Left cardiac atrium (tissue), 4 donors: Measurements from ENCODE around the gene SYK. TPM values are rescaled to one million over a fixed set of nuclear protein-coding genes. Genes with fewer than 3 reads are reported as not detected.
"Not testable (repeated sequence)": the region's sequence is repeated elsewhere in the genome, so short reads cannot be mapped to it uniquely, and the experiment has no call there.

Experiments used
- ATAC-seq, 2 donors: fragments of 200-7000 bp; cut with Tn5 transposase; one replicate each; pipeline ENCODE4 v1.9.1; 2020; ENCODE audit warnings: mild to moderate bottlenecking in 2 of 2, moderate library complexity in 2 of 2
- DNase-seq: peaks from one replicate; pipeline ENCODE4 v3.0.0-alpha.2; 2020
- intact Hi-C, 2 donors: fragments of 100-400 bp; cut with DNase I; formaldehyde crosslinking; loops; one replicate each; pipeline versions ENCODE4 v1.14.1 to v1.15.1; 2022 to 2023
- long read RNA-seq: library from polyadenylated mRNA; unstranded; transcript quantifications from one replicate; pipeline ENCODE4 v2.0.0, GENCODE V29; 2021
- total RNA-seq, 2 donors: library from RNA; stranded (reverse); fragmentation: NEBNext Ultra II Directional; extraction: Animal tissue kit (Norgen Biotek cat#: 25700); gene quantifications; one replicate each; pipeline ENCODE4 v1.2.1, GENCODE V29; 2021
- donor health status: DM: no; HTN: yes; CAD: no.
- donor health status: DM: no; HTN: yes; CAD: no; lungs with severe emphysema.
- donor health status: DM: yes; HTN: yes; CAD: no.
- donor health status: Dilated cardiomyopathy.

SYK gene
- total RNA-seq: 10 to 100 TPM in 1 of 2 donors, 1 to 10 TPM in 1; 5.6 to 10.3 TPM
- long read RNA-seq, full-length matches to known transcripts: 5 of 5 reads
- long read RNA-seq, partial matches to known transcripts: 0 of 5 reads
- long read RNA-seq, other reads (novel, unspliced or antisense): 0 of 5 reads

- DNase-seq: peak; percentile 65
- intact Hi-C loops: no loop called here
- ATAC-seq: peak; percentile 80 to 94
Observed at GRCh38 chr9:90801241-90801972, at the start of gene SYK. SYK (plus strand) TSS chr9:90801819; CDS start chr9:90843899, 42,080 bp downstream.

- DNase-seq, intact Hi-C loops, ATAC-seq: not testable (repeated sequence)
Observed at GRCh38 chr9:90755514-90756371, 45.9 kb upstream of the SYK start.

GRCh38 chr9:90760577-90760976 lies 41.0 kb upstream of the SYK start:
- intact Hi-C loops, ATAC-seq, DNase-seq: not testable (repeated sequence)

GRCh38 chr9:90766731-90767130 lies 34.9 kb upstream of the SYK start:
- intact Hi-C loops: no loop called here
- ATAC-seq: no peak
- no peak for DNase-seq

GRCh38 chr9:90767523-90768100 lies 34.0 kb upstream of the SYK start:
- intact Hi-C loops: no loop called here
- ATAC-seq (no peak), DNase-seq (no peak)

GRCh38 chr9:90770182-90770738 lies 31.4 kb upstream of the SYK start:
- intact Hi-C loops: loop anchor here in 1 of 2 donors (5.0 to 10.0 kb wide), 2 partner anchors 625 to 1173 kb away; no protein-coding TSS in a partner anchor
- DNase-seq (no peak), ATAC-seq (no peak)

- no peak for ATAC-seq
- no peak for DNase-seq
- intact Hi-C loops: loop anchor here in 1 of 2 donors (5.0 to 10.0 kb wide), 2 partner anchors 626 to 1174 kb away; no protein-coding TSS in a partner anchor
Observed at GRCh38 chr9:90770927-90771326, 30.7 kb upstream of the SYK start.

- intact Hi-C loops: loop anchor here in 1 of 2 donors (5.0 to 10.0 kb wide), 2 partner anchors 628 to 1175 kb away; no protein-coding TSS in a partner anchor
- DNase-seq (no peak), ATAC-seq (no peak)
Observed at GRCh38 chr9:90772386-90772785, 29.2 kb upstream of the SYK start.

- ATAC-seq: peak; percentile 19 to 41
- intact Hi-C loops: loop anchor here in 1 of 2 donors (5.0 to 10.0 kb wide), 2 partner anchors 629 to 1176 kb away; no protein-coding TSS in a partner anchor
- DNase-seq: no peak
Observed at GRCh38 chr9:90773617-90774016, 28.0 kb upstream of the SYK start.

GRCh38 chr9:90774071-90774470 lies 27.5 kb upstream of the SYK start:
- intact Hi-C loops: loop anchor here in 1 of 2 donors (5.0 to 10.0 kb wide), 2 partner anchors 629 to 1177 kb away; no protein-coding TSS in a partner anchor
- ATAC-seq (no peak), DNase-seq (no peak)

- no peak for ATAC-seq
- intact Hi-C loops: loop anchor here in 1 of 2 donors (5.0 to 10.0 kb wide), 2 partner anchors 630 to 1177 kb away; no protein-coding TSS in a partner anchor
- DNase-seq: no peak
Observed at GRCh38 chr9:90774682-90775081, 26.9 kb upstream of the SYK start.

- DNase-seq: no peak
- no peak for ATAC-seq
- intact Hi-C loops: loop anchor here in 1 of 2 donors (10.0 kb wide), 1 partner anchor 631 kb away; no protein-coding TSS in a partner anchor
Observed at GRCh38 chr9:90775657-90776056, 26.0 kb upstream of the SYK start.

GRCh38 chr9:90778746-90779145 lies 22.9 kb upstream of the SYK start:
- no peak for ATAC-seq
- intact Hi-C loops: loop anchor here in 1 of 2 donors (10.0 kb wide), 1 partner anchor 634 kb away; no protein-coding TSS in a partner anchor

GRCh38 chr9:90783552-90783951 lies 18.1 kb upstream of the SYK start:
- intact Hi-C loops: no loop called here
- DNase-seq (no peak), ATAC-seq (no peak)

More at GRCh38 chr9:90778746-90779145, 22.9 kb upstream of the SYK start:
- no peak for DNase-seq

- intact Hi-C loops: no loop called here
- ATAC-seq (no peak), DNase-seq (no peak)
Observed at GRCh38 chr9:90783964-90784363, 17.7 kb upstream of the SYK start.

GRCh38 chr9:90787771-90788460 lies 13.7 kb upstream of the SYK start:
- intact Hi-C loops: no loop called here
- ATAC-seq (no peak), DNase-seq (no peak)

GRCh38 chr9:90788527-90788926 lies 13.1 kb upstream of the SYK start:
- ATAC-seq, DNase-seq, intact Hi-C loops: not testable (repeated sequence)

GRCh38 chr9:90789408-90789807 lies 12.2 kb upstream of the SYK start:
- no peak for DNase-seq
- intact Hi-C loops: no loop called here
- ATAC-seq: no peak
